Stimulated activated CD4-positive, alpha-beta T cell treated with anti-CD3 and anti-CD28 coated beads, Interleukin-2, amount 100 ng/mL, for 24 hours (primary cell): ENCODE data around the gene NOL12.
"Not testable (repeated sequence)": the region's sequence is repeated elsewhere in the genome, so short reads cannot be mapped to it uniquely, and the experiment has no call there.

Experiments
- DNase-seq, 2 donors: peaks; one replicate each; pipeline ENCODE4 v3.0.0-alpha.2; 2020

NOL12 gene

GRCh38 chr22:37686002-37686982, at the start of gene NOL12:
NOL12 (plus strand) TSS chr22:37686343; CDS start chr22:37686393, 50 bp downstream.
- DNase-seq: peak; percentile 78 to 80

- no peak for DNase-seq
These were observed 49.2 kb upstream of the NOL12 start for GRCh38 chr22:37636949-37637273.

GRCh38 chr22:37638391-37639069, 47.6 kb upstream of the NOL12 start:
- DNase-seq: peak in 1 of 2 donors; percentile 30

GRCh38 chr22:37639070-37639760, 46.9 kb upstream of the NOL12 start, which contains the start of gene SH3BP1:
SH3BP1 (plus strand) TSS chr22:37639669; CDS start chr22:37639788, 119 bp downstream.
- DNase-seq: peak; percentile 65 to 75

GRCh38 chr22:37639771-37640590, 46.2 kb upstream of the NOL12 start:
- DNase-seq: peak in 1 of 2 donors; percentile 49

GRCh38 chr22:37640591-37641560, 45.3 kb upstream of the NOL12 start:
- DNase-seq: no peak

GRCh38 chr22:37641561-37641949, 44.6 kb upstream of the NOL12 start:
- no peak for DNase-seq

- peak; percentile 95 to 96 for DNase-seq
These were observed 42.8 kb upstream of the NOL12 start for GRCh38 chr22:37643225-37643847.

- DNase-seq: no peak
These were observed 38.8 kb upstream of the NOL12 start for GRCh38 chr22:37647317-37647716.

- no peak for DNase-seq
These were observed 38.2 kb upstream of the NOL12 start for GRCh38 chr22:37647928-37648327.

GRCh38 chr22:37650463-37651136, 35.5 kb upstream of the NOL12 start:
- no peak for DNase-seq

GRCh38 chr22:37654563-37655251, 31.4 kb upstream of the NOL12 start:
- no peak for DNase-seq

- no peak for DNase-seq
These were observed 30.9 kb upstream of the NOL12 start for GRCh38 chr22:37655252-37655563.

GRCh38 chr22:37656583-37656982, 29.6 kb upstream of the NOL12 start:
- DNase-seq: not testable (repeated sequence)

GRCh38 chr22:37657590-37658132, 28.5 kb upstream of the NOL12 start:
- DNase-seq: no peak

- DNase-seq: peak; percentile 99
These were observed 27.7 kb upstream of the NOL12 start, which contains the start of gene PDXP for GRCh38 chr22:37658133-37659065. PDXP (plus strand) TSS chr22:37658723; CDS start chr22:37658783, 60 bp downstream.

- peak; percentile 39 to 41 for DNase-seq
These were observed 26.9 kb upstream of the NOL12 start for GRCh38 chr22:37659066-37659896.
